BE2C (cell line): Measurements from ENCODE around the gene SELL.
"Not testable (repeated sequence)": the region's sequence is repeated elsewhere in the genome, so short reads cannot be mapped to it uniquely, and the experiment has no call there.

Experiments used
- DNase-seq: peaks from one replicate; pipeline ENCODE4 v3.0.0-alpha.2; 2020
- H3K27me3 ChIP-seq: fragments of 250-450 bp; sonication (Bioruptor Pico); 2 replicates; pipeline ENCODE4 v1.5.1; 2020; ENCODE audit warnings: mild to moderate bottlenecking
- H3K36me3 ChIP-seq: fragments of 250-450 bp; sonication (Bioruptor Pico); 2 replicates; pipeline ENCODE4 v1.5.1; 2020; ENCODE audit warnings: mild to moderate bottlenecking
- H3K4me1 ChIP-seq: fragments of 250-450 bp; sonication (Bioruptor Pico); 2 replicates; pipeline ENCODE4 v1.5.1; 2020
- H3K4me3 ChIP-seq: 2 replicates; pipeline ENCODE4 v1.5.1; 2011; ENCODE audit warnings: low read depth, low read length
- H3K9me3 ChIP-seq: fragments of 250-450 bp; sonication (Bioruptor Pico); 2 replicates; pipeline ENCODE4 v1.5.1; 2020
- TF ChIP-seq, protein P1 (sequence below): IDR thresholded peaks from 2 replicates; pipeline ENCODE4 v1.5.1; 2012; ENCODE audit warnings: mild to moderate bottlenecking, low read depth, low read length

Gene SELL

DNA sequence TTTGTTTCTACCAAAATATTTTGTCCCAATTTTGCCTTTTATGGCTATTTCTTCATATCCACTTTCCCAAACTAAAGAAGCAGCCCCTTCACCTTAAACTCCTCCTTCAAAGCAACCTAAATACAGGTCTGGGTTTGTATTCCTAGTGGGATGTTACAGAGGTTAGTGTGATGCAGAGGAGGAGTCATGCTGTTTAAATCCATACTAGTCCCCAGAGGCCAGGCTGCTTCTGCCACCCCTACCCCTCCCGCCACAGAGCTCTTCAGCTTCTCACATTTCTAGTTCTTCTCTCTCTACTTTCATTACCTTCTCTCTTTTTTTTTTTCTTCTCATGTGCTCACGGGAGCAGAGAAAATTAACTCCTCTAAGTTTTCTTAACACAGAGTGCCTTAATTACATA is 29.3 kb downstream of the SELL start:
- no peak overlapping the region for H3K4me3 ChIP-seq
- no peaks in the 10 kb centered on the region for H3K4me1 ChIP-seq

DNA sequence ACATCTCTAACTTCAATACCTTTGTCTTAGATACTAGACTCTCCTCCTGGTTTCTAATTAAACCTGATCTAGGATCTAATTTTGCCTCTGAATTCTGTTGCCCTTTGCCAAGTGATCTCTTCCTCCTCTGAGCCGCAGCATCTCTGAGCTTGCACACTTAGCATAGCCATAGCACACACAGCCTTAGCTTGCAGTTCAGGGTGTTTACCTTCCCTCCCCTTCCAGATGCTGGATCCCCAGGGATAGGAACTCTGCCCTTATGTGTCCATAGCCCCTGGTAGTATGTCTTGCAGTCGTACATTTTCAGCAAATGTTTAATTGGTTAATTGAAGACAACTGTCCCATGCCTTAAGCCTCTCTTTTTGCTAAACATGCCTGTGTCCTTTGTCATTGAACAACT is 30.3 kb downstream of the SELL start:
- TF ChIP-seq, protein P1, sequence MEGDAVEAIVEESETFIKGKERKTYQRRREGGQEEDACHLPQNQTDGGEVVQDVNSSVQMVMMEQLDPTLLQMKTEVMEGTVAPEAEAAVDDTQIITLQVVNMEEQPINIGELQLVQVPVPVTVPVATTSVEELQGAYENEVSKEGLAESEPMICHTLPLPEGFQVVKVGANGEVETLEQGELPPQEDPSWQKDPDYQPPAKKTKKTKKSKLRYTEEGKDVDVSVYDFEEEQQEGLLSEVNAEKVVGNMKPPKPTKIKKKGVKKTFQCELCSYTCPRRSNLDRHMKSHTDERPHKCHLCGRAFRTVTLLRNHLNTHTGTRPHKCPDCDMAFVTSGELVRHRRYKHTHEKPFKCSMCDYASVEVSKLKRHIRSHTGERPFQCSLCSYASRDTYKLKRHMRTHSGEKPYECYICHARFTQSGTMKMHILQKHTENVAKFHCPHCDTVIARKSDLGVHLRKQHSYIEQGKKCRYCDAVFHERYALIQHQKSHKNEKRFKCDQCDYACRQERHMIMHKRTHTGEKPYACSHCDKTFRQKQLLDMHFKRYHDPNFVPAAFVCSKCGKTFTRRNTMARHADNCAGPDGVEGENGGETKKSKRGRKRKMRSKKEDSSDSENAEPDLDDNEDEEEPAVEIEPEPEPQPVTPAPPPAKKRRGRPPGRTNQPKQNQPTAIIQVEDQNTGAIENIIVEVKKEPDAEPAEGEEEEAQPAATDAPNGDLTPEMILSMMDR = no peak
- H3K36me3 ChIP-seq = no peaks in the 10 kb centered on the region
- H3K9me3 ChIP-seq = no peaks in the 10 kb centered on the region
- DNase-seq = no peak
- no peak overlapping the region for H3K4me3 ChIP-seq
- H3K27me3 ChIP-seq = peaks cover 9% of the 10 kb centered on the region
- H3K4me1 ChIP-seq = no peaks in the 10 kb centered on the region

More for the DNA sequence above, 29.3 kb downstream of the SELL start:
- Histone ChIP-seq H3K27me3 (peaks cover 9% of the 10 kb centered on the region), H3K9me3 (no peaks in the 10 kb centered on the region), H3K36me3 (no peaks in the 10 kb centered on the region)
- TF ChIP-seq, protein P1 = no peak
- DNase-seq = no peak

DNA sequence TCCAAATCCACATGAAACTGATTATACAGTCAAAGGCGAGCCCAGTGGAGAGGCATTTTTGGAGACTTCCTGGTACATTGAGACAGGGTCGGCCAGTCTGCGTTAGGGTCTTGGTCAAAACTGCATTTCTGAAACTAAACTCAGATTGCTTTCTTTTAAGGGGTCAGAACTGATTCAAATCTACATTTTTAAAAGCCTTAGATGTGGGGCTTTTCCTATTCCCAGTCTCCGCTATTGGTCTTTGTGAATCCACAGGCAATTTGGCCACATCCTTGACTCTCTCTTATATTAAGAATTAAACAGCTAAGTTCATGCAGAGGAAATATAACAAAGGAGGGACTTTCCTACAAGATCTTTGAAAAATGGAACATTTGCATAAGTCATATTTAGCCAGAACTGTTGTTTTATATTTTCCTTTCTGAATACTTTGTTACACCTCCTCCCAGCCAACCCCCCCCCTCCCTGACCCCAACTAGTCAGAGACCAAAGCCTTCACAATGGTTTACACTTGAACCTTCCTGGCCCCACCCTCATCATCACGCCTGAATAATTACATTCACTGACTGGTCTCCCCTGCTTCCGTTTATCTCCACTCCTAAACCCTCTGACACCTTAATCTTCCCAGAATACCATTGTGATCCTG is 30.9 kb downstream of the SELL start:
- Histone ChIP-seq H3K4me1 (no peaks in the 10 kb centered on the region), H3K27me3 (peaks cover 9% of the 10 kb centered on the region), H3K36me3 (no peaks in the 10 kb centered on the region), H3K9me3 (no peaks in the 10 kb centered on the region), H3K4me3 (no peak overlapping the region)
- TF ChIP-seq, protein P1 = no peak
- no peak for DNase-seq

DNA sequence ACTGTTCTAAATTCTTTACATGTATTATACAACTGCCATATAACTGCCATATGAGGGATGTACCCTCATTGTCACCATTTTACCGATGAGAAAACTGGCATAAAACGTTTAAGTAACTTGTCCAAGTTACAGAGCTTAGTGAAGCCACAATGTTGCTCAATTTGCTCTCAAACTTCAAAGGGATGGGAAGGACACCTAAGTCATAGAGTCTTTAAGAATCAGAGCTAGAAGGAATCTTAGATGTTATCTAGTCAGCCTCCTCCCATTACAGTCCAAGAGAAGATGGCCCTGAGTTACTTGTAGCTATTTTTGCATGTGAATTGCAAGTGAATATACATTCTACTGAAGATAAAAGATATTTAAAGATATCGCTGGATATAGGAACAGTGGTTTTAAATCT is 31.7 kb downstream of the SELL start:
- Histone ChIP-seq H3K9me3 (no peaks in the 10 kb centered on the region), H3K27me3 (peaks cover 9% of the 10 kb centered on the region), H3K4me1 (no peaks in the 10 kb centered on the region), H3K4me3 (no peak overlapping the region), H3K36me3 (no peaks in the 10 kb centered on the region)
- DNase-seq = no peak
- TF ChIP-seq, protein P1 = no peak

DNA sequence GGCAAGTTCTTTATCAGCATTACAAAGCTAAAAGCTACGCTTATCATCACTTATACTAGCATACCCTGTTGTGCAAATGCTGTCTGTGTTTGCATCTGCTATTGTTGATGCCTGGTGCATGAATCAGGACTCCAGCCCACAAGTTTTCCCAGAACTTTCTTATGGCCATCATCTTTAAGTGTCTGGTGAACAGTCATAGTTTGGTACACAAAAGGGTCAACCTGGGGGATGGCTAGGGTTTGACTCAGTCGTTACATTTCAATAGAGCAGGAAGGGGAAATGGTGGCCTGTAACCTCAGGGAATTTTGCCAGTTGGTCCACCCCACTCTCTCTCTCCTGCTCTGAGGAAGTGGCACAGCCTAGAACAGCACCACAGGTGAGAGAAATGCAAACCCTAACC is 35.4 kb downstream of the SELL start:
- H3K4me1 ChIP-seq = no peaks in the 10 kb centered on the region
- H3K27me3 ChIP-seq = 0 out of 2 replicates have a peak, but pooled peaks cover under 1% of the 10 kb centered on the region
- no peaks in the 10 kb centered on the region for H3K9me3 ChIP-seq
- no peak overlapping the region for H3K4me3 ChIP-seq
- H3K36me3 ChIP-seq = no peaks in the 10 kb centered on the region
- DNase-seq = no peak
- TF ChIP-seq, protein P1 = no peak

DNA sequence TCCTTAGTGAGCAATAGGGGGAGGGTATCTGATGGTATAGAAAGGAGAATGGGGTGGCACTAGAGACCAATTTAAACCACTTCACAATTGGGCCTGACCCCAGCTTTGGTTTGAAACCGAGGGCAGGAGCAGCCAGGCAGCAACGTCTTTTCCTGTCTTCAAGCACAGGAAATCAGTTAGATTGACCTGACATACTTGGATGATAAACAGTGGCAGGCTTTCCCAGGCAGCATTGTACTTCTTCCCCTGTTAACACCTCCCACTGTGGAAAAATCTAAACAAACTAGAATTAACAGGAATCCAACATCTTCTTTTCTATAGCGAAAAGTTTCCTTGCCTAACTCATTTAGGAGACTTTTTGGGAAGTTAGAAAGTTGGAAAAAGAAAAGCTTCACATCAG is 40.6 kb downstream of the SELL start:
- Histone ChIP-seq H3K36me3 (no peaks in the 10 kb centered on the region), H3K4me1 (no peaks in the 10 kb centered on the region), H3K27me3 (no peaks in the 10 kb centered on the region), H3K9me3 (no peaks in the 10 kb centered on the region), H3K4me3 (no peak overlapping the region)
- DNase-seq = no peak
- TF ChIP-seq, protein P1 = no peak

DNA sequence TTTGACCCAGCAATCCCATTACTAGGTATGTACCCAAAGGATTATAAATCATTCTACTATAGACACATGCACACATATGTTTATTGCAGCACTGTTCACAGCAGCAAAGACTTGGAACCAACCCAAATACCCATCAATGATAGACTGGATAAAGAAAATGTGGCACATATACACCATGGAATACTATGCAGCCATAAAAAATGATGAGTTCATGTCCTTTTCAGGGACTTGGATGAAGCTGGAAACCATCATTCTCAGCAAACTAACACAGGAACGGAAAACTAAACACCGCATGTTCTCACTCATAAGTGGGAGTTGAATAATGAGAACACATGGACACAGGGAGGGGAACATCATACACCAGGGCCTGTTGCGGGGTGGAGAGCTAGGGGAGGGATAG is 41.2 kb downstream of the SELL start:
- H3K4me3 ChIP-seq, H3K9me3 ChIP-seq, H3K4me1 ChIP-seq, H3K36me3 ChIP-seq, H3K27me3 ChIP-seq, DNase-seq: not testable (repeated sequence)

DNA sequence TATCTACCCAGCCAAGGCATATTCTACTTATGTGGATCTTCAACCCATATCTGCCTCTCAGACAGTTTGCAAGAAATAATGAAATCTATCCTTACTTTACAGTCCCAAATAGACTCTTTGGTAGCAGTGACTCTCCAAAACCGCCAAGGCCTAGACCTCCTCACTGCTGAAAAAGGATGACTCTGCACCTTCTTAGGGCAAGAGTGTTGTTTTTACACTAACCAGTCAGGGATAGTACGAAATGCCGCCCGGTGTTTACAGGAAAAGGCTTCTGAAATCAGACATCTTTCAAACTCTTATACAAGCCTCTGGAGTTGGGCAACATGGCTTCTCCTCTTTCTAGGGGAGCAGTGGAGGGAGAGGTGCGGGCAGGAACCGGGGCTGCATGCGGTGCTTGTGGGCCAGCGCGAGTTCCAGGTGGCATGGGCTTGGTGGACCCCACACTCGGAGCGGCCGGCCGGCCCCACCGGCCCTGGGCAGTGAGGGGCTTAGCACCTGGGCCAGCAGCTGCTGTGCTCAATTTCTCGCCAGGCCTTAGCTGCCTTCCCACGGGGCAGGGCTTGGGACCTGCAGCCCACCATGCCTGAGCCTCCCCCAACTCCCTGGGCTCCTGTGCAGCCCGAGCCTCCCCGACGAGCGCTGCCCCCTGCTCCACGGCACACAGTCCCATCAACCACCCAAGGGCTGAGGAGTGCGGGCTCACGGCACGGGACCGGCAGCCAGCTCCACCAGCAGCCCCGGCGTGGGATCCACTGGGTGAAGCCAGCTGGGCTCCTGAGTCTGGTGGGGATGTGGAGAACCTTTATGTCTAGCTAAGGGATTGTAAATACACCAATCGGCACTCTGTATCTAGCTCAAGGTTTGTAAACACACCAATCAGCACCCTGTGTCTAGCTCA is 43.5 kb downstream of the SELL start:
- not testable (repeated sequence) for H3K36me3 ChIP-seq, DNase-seq, H3K9me3 ChIP-seq, H3K4me3 ChIP-seq, H3K27me3 ChIP-seq, H3K4me1 ChIP-seq

DNA sequence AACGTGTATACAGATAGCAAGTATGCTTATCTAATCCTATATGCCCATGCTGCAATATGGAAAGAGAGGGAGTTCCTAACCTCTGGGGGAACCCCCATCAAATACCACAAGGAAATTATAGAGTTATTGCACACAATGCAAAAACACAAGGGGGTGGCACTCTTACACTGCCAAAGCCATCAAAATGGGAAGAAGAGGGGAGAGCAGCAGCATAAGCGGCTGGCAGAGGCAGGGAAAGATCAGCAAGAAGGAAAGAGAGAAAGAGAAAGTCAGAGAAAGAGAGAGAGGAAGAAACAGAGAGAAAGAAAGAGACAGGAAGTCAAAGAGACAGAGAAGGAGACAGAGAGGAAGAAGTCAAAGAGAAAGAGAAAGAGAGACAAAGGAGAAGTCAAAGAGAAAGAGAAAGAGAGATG is 44.2 kb downstream of the SELL start:
- not testable (repeated sequence) for H3K27me3 ChIP-seq, H3K4me3 ChIP-seq, H3K9me3 ChIP-seq, H3K36me3 ChIP-seq, H3K4me1 ChIP-seq, DNase-seq
